HFF-Myc (cell line): ENCODE results near the gene SLC22A16.

Experiments
- DNase-seq: peaks from one replicate; pipeline ENCODE4 v3.0.0-alpha.2; 2011; ENCODE audit warnings: low read depth; ENCODE audit errors: extremely low read depth
- H3K4me3 ChIP-seq: replicated peaks from 2 replicates; pipeline ENCODE4 v1.5.1; 2011; ENCODE audit warnings: low read depth, mild to moderate bottlenecking, control low read depth, low read length
- TF ChIP-seq, protein P1 (sequence below): IDR thresholded peaks from 2 replicates; pipeline ENCODE4 v1.5.1; 2012; ENCODE audit warnings: mild to moderate bottlenecking, low read depth, low read length, control low read depth; ENCODE audit errors: missing control alignments

Gene SLC22A16

DNA sequence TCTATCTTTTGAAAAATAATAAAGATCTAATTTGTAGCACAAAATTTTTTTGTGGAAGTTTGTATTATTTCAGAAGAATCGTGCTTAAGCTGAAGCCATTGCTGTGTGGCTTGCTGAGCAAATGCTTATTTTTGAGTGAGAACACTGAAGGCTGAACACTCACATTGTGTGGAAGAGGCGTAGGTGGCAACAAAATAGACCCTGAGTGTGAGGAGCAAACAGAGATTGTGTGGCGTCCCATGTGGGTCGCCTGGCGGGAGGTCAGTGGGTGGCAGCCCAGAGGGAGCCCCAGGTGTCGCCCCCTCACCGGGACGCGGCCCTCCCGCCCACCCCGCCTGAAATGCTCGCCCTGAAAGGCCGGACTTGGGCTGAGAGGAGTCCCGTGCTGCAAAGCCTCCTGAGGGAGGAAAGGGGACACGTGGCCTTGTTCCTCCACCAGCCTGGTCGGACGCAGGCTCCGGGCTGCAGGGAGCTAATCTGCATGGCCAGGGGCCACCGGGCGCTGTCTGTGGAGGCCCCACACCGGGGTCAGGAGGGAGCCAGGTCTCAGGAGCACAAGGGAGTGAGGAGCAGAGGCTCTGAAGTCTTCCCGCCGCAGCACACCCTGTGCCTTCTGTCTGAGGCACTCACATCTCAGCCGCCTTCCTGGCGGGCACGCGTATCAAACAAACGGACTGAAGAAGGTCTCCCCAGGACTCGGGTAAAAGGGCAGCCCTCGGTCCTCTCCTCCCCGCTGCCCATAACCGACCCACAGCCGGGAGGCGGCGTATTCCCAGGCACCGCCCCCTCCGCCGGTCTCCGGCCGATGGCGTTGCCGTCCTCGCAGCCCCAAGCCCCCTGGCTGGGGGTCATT, 77.0 kb downstream of the SLC22A16 start:
- DNase-seq: no peak
- TF ChIP-seq, protein P1, sequence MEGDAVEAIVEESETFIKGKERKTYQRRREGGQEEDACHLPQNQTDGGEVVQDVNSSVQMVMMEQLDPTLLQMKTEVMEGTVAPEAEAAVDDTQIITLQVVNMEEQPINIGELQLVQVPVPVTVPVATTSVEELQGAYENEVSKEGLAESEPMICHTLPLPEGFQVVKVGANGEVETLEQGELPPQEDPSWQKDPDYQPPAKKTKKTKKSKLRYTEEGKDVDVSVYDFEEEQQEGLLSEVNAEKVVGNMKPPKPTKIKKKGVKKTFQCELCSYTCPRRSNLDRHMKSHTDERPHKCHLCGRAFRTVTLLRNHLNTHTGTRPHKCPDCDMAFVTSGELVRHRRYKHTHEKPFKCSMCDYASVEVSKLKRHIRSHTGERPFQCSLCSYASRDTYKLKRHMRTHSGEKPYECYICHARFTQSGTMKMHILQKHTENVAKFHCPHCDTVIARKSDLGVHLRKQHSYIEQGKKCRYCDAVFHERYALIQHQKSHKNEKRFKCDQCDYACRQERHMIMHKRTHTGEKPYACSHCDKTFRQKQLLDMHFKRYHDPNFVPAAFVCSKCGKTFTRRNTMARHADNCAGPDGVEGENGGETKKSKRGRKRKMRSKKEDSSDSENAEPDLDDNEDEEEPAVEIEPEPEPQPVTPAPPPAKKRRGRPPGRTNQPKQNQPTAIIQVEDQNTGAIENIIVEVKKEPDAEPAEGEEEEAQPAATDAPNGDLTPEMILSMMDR: no peak

DNA sequence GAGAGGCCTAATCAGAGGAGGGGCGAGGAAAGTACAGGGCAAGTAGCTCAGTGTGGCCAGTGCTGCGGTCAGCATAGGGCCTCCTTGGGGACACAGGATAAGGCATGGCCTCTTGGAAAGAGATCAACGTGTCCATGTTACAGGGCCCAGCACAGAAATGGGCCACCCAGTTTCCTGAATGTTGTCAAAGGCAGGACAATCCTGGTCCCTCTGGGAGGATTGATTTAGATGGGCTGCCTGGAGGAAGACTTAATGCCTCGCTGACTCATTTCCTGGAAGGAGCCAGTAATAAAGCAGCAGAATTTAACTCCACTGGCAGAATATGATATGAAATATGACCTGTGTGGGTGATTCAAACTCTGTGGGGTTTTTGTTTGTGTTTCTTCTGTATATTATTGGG, 77.6 kb downstream of the SLC22A16 start:
- DNase-seq: peak; percentile 20
- TF ChIP-seq, protein P1: no peak
- H3K4me3 ChIP-seq: no peak overlapping the region

More for the DNA sequence above, 77.0 kb downstream of the SLC22A16 start:
- no peak overlapping the region for H3K4me3 ChIP-seq

DNA sequence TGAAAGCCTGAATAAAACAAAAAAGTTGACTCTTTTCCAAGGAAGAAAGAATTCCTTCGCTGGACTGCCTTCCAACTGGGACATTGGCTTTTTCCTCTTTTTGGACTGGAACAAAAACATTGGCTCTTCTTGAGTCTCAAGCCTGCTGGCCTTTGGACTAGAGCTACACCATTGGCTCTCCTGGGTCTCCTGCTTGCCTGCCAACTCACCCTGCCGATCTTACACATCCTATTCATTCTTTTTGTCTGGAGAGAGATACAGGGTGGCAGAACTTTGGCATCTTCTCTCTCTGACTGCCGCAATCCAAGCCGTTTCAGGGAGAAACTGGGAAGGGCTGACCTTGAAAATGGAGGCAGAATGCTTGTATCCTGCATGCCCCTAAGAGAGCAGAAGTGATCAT, 81.2 kb downstream of the SLC22A16 start:
- no peak overlapping the region for H3K4me3 ChIP-seq
- TF ChIP-seq, protein P1: no peak
- DNase-seq: no peak

DNA sequence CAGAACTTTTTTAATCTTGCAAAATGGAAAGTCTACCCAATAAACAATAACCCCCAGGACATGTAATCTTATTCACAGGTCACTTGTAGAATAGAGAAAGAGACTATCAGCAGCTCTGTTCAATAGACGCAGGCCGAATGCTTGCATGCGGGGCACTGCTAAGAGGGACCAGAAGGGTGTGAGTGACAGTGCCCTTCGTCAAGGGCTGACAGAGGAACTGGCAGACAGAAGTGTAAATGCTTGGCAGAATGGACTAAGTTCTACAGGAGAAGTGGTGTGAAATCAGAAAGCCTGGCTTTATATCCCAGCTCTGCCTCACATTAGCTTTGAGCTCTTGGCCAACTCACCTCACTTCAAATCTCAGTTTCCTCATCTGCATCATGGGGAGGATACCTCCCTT, 82.0 kb downstream of the SLC22A16 start:
- DNase-seq: no peak
- H3K4me3 ChIP-seq: no peak overlapping the region
- TF ChIP-seq, protein P1: no peak

DNA sequence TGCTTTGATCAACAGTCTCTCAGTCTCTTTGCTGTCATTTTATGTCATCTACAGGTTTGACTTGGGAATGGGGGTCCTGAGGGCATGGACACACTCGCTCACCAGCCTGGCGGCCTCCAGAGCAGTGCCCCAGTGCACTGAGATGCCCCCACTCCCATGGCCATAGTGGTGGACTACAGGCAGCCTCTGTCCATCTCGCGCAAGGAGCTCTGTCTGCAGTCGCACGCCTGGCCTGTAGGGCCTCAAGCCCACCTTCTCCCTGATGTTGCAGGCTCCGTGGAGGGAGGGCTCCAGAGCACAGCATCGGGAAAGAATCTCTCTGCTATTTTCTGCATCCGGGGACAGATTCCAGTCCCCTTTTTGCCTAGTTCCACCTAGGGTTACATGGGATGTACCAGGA, 83.7 kb downstream of the SLC22A16 start:
- TF ChIP-seq, protein P1: no peak
- H3K4me3 ChIP-seq: no peak overlapping the region
- DNase-seq: no peak

DNA sequence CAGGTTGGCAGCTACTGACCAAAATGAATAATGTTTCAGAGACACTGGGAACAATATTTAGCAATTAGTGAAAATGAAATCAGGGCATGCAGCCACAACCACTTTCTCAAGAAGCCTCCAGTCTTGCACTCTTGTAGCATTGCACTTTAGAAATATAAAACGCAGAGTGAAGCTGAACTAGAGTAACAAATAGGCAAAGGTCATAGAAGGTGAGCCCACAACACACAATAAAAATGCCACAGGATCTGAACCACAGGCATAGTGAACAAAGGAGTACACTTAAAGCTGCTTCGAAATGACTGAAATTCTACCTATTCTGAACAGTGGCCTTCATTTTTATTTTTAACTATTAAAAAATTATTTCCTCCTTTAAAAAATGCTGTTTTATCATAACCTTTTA, 86.0 kb downstream of the SLC22A16 start:
- TF ChIP-seq, protein P1: no peak
- no peak for DNase-seq
- no peak overlapping the region for H3K4me3 ChIP-seq
